Ovary (tissue), 3 donors: ENCODE measurements around the gene MAGI1.

Source experiments
- EP300 ChIP-seq: sonication (generic); formaldehyde crosslinking; IDR thresholded peaks from one replicate; pipeline ENCODE4 v1.6.1; 2017; ENCODE audit warnings: antibody characterized with exemption
- POLR2A ChIP-seq: fragments of 450-650 bp; IDR thresholded peaks from one replicate; pipeline ENCODE4 v1.6.1; 2017; ENCODE audit warnings: antibody characterized with exemption, mild to moderate bottlenecking, moderate library complexity
- TF ChIP-seq, protein P1 (sequence below), 3 donors: fragments of 450-650 bp in 2 of 3; fragments of 200-600 bp in 1 of 3; IDR thresholded peaks; one replicate each; pipeline versions ENCODE4 v1.5.1 to v1.8.0; 2016 to 2022; ENCODE audit warnings: antibody characterized with exemption in 3 of 3, mild to moderate bottlenecking in 1 of 3
- donor health status: DM: no; HTN: no; CAD: no.

- TF ChIP-seq POLR2A (no peak), EP300 (no peak)
- TF ChIP-seq, protein P1, sequence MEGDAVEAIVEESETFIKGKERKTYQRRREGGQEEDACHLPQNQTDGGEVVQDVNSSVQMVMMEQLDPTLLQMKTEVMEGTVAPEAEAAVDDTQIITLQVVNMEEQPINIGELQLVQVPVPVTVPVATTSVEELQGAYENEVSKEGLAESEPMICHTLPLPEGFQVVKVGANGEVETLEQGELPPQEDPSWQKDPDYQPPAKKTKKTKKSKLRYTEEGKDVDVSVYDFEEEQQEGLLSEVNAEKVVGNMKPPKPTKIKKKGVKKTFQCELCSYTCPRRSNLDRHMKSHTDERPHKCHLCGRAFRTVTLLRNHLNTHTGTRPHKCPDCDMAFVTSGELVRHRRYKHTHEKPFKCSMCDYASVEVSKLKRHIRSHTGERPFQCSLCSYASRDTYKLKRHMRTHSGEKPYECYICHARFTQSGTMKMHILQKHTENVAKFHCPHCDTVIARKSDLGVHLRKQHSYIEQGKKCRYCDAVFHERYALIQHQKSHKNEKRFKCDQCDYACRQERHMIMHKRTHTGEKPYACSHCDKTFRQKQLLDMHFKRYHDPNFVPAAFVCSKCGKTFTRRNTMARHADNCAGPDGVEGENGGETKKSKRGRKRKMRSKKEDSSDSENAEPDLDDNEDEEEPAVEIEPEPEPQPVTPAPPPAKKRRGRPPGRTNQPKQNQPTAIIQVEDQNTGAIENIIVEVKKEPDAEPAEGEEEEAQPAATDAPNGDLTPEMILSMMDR (IDR thresholded peaks at IDR 0.05) = no peak
Measured at GRCh38 chr3:65701516-65701915, 337.2 kb downstream of the MAGI1 start.
